Measurements from ENCODE around the gene ERGIC3. TPM values are rescaled to one million over a fixed set of nuclear protein-coding genes. Genes with fewer than 3 reads are reported as not detected.

ERGIC3 gene
- total and polyA plus RNA-seq, 2 experiments from 2014 or later = 262 to 477 TPM

- no peak overlapping the region for H3K27ac ChIP-seq
- TF ChIP-seq EZH2 (IDR thresholded peaks at IDR 0.05; ENCODE audit: insufficient read depth, poor library complexity, severe bottlenecking) (no peak), EZH2phosphoT487 (IDR thresholded peaks at IDR 0.05; ENCODE audit: insufficient read depth, low read depth) (no peak)
- 87 to 89% methylated on average over 9 of the region's 9 CpGs for WGBS, 2 experiments (ENCODE audit: low coverage in 1 of 2, low lambda C conversion rate in 2 of 2, missing lambda C conversion rate in 2 of 2)
- H3K9ac ChIP-seq = no peak overlapping the region
- no peaks in the 10 kb centered on the region for H4K20me1 ChIP-seq (ENCODE audit: insufficient read depth)
- peaks cover 15% of the 10 kb centered on the region; the same call in 1 of the 2 replicates for H3K36me3 ChIP-seq (ENCODE audit: low read depth)
- no peaks in the 10 kb centered on the region for H3K27me3 ChIP-seq (replicated peaks; ENCODE audit: insufficient read depth)
- no peak overlapping the region for H3K4me3 ChIP-seq
- H3F3A ChIP-seq (ENCODE audit: insufficient read depth) = no peaks in the 10 kb centered on the region
- no peak overlapping the region for H3K4me2 ChIP-seq (ENCODE audit: unreplicated experiment)
- no peaks in the 10 kb centered on the region for H3K9me2 ChIP-seq (ENCODE audit: insufficient read depth)
- no peaks in the 10 kb centered on the region for H3K4me1 ChIP-seq (ENCODE audit: insufficient read depth)
- DNase-seq = no peak
- no peaks in the 10 kb centered on the region for H3K9me3 ChIP-seq (ENCODE audit: low read depth)
- no peak overlapping the region for H2AFZ ChIP-seq
- H3K79me2 ChIP-seq (ENCODE audit: insufficient read depth) = no peaks in the 10 kb centered on the region
- in situ Hi-C loops (cut with MboI) = no loop called here
These were observed 44.1 kb upstream of the ERGIC3 start for GRCh38 chr20:35497780-35498189.

DNA sequence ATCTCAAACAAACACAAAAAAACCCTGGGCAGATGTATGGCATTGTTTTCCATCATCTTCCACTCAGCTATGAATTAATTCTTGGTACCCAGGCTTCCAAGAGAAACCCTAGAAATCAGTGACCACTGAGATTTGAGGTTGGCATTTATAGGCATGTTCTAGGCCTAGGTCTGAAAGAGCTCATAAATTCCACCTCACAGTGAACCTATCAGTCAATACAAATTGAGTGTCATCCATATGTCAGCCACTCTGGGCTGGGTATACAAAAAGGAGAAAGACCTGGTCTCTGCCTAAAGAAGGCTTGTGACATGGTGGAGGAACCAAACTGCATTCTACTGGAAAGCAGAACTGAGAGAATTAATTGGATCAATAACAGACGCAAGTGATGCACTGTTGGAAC lies 42.6 kb upstream of the ERGIC3 start:
- in situ Hi-C loops (cut with MboI) = no loop called here
- H3K36me3 ChIP-seq (ENCODE audit: low read depth) = peaks cover 24% of the 10 kb centered on the region

DNA sequence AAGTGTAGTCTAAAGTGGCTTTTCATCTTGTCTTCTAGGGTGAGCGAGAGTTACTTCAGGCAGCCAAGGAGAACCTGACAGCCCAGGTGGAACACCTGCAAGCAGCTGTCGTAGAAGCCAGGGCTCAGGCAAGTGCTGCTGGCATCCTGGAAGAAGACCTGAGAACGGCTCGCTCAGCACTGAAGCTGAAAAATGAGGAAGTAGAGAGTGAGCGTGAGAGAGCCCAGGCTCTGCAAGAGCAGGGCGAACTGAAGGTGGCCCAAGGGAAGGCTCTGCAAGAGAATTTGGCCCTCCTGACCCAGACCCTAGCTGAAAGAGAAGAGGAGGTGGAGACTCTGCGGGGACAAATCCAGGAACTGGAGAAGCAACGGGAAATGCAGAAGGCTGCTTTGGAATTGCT lies 39.5 kb upstream of the ERGIC3 start:
- in situ Hi-C loops (cut with MboI) = no loop called here

More for the DNA sequence above, 42.6 kb upstream of the ERGIC3 start:
- no peak for DNase-seq
- no peaks in the 10 kb centered on the region for H3K4me1 ChIP-seq (ENCODE audit: insufficient read depth)
- no peak overlapping the region for H3K4me2 ChIP-seq (ENCODE audit: unreplicated experiment)
- H3K9me3 ChIP-seq (ENCODE audit: low read depth) = no peaks in the 10 kb centered on the region
- H3K9me2 ChIP-seq (ENCODE audit: insufficient read depth) = no peaks in the 10 kb centered on the region
- no peaks in the 10 kb centered on the region for H4K20me1 ChIP-seq (ENCODE audit: insufficient read depth)
- TF ChIP-seq EZH2phosphoT487 (IDR thresholded peaks at IDR 0.05; ENCODE audit: insufficient read depth, low read depth) = no peak
- no peak for TF ChIP-seq EZH2 (IDR thresholded peaks at IDR 0.05; ENCODE audit: insufficient read depth, poor library complexity, severe bottlenecking)
- no peak overlapping the region for H3K27ac ChIP-seq
- no peak overlapping the region for H3K4me3 ChIP-seq
- no peaks in the 10 kb centered on the region for H3F3A ChIP-seq (ENCODE audit: insufficient read depth)
- H3K9ac ChIP-seq = no peak overlapping the region
- H3K27me3 ChIP-seq (replicated peaks; ENCODE audit: insufficient read depth) = no peaks in the 10 kb centered on the region
- 100% methylated on average over 1 of the region's 1 CpG for WGBS, 2 experiments (ENCODE audit: low coverage in 1 of 2, low lambda C conversion rate in 2 of 2, missing lambda C conversion rate in 2 of 2)
- H2AFZ ChIP-seq = no peak overlapping the region
- H3K79me2 ChIP-seq (ENCODE audit: insufficient read depth) = no peaks in the 10 kb centered on the region

GRCh38 chr20:35503281-35503680 lies 38.6 kb upstream of the ERGIC3 start:
- Histone ChIP-seq H3K79me2 (ENCODE audit: insufficient read depth) (no peaks in the 10 kb centered on the region), H4K20me1 (ENCODE audit: insufficient read depth) (no peaks in the 10 kb centered on the region), H3K4me2 (ENCODE audit: unreplicated experiment) (no peak overlapping the region), H3F3A (ENCODE audit: insufficient read depth) (no peaks in the 10 kb centered on the region), H3K4me3 (no peak overlapping the region), H3K9me3 (ENCODE audit: low read depth) (no peaks in the 10 kb centered on the region), H3K4me1 (ENCODE audit: insufficient read depth) (no peaks in the 10 kb centered on the region), H3K36me3 (ENCODE audit: low read depth) (peaks cover 15% of the 10 kb centered on the region), H3K9me2 (ENCODE audit: insufficient read depth) (no peaks in the 10 kb centered on the region), H2AFZ (no peak overlapping the region), H3K9ac (no peak overlapping the region), H3K27me3 (replicated peaks; ENCODE audit: insufficient read depth) (no peaks in the 10 kb centered on the region), H3K27ac (no peak overlapping the region)
- TF ChIP-seq EZH2phosphoT487 (IDR thresholded peaks at IDR 0.05; ENCODE audit: insufficient read depth, low read depth) = no peak
- no peak for TF ChIP-seq EZH2 (IDR thresholded peaks at IDR 0.05; ENCODE audit: insufficient read depth, poor library complexity, severe bottlenecking)
- 82 to 92% methylated on average over 10 of the region's 10 CpGs for WGBS, 2 experiments (ENCODE audit: low coverage in 1 of 2, low lambda C conversion rate in 2 of 2, missing lambda C conversion rate in 2 of 2)
- in situ Hi-C loops (cut with MboI) = no loop called here
- no peak for DNase-seq

More for the DNA sequence above, 39.5 kb upstream of the ERGIC3 start:
- Histone ChIP-seq H3K4me3 (no peak overlapping the region), H3K27me3 (replicated peaks; ENCODE audit: insufficient read depth) (no peaks in the 10 kb centered on the region), H3F3A (ENCODE audit: insufficient read depth) (no peaks in the 10 kb centered on the region), H3K4me2 (ENCODE audit: unreplicated experiment) (no peak overlapping the region), H3K27ac (no peak overlapping the region), H4K20me1 (ENCODE audit: insufficient read depth) (no peaks in the 10 kb centered on the region), H3K36me3 (ENCODE audit: low read depth) (peaks cover 15% of the 10 kb centered on the region), H3K9ac (no peak overlapping the region), H3K9me2 (ENCODE audit: insufficient read depth) (no peaks in the 10 kb centered on the region), H3K79me2 (ENCODE audit: insufficient read depth) (no peaks in the 10 kb centered on the region), H2AFZ (no peak overlapping the region), H3K9me3 (ENCODE audit: low read depth) (no peaks in the 10 kb centered on the region), H3K4me1 (ENCODE audit: insufficient read depth) (no peaks in the 10 kb centered on the region)
- TF ChIP-seq EZH2phosphoT487 (IDR thresholded peaks at IDR 0.05; ENCODE audit: insufficient read depth, low read depth) = no peak
- no peak for TF ChIP-seq EZH2 (IDR thresholded peaks at IDR 0.05; ENCODE audit: insufficient read depth, poor library complexity, severe bottlenecking)
- WGBS, 2 experiments (ENCODE audit: low coverage in 1 of 2, low lambda C conversion rate in 2 of 2, missing lambda C conversion rate in 2 of 2) = 98 to 99% methylated on average over 8 of the region's 8 CpGs
- no peak for DNase-seq
